ENCODE results near the gene INTS11.
A peak's percentile ranks its signal among the peaks of the same experiment; 100 is the strongest.

Gene INTS11

GRCh38 chr1:1367315-1367714 is 42.9 kb upstream of the INTS11 start:
- Histone ChIP-seq H4K91ac (ENCODE audit: low read depth, low read length) (no peak overlapping the region), H3K23ac (ENCODE audit: low read length) (peak overlapping the region; percentile 8), H3K9me3 (ENCODE audit: insufficient read depth, low read depth, low read length) (peaks cover 10% of the 10 kb centered on the region), H3K27ac (ENCODE audit: low read depth, low read length) (no peak overlapping the region), H2BK12ac (ENCODE audit: low read length) (no peak overlapping the region), H3K4ac (ENCODE audit: low read depth, low read length) (no peak overlapping the region), H2BK5ac (ENCODE audit: low read depth, low read length, poor library complexity) (no peak overlapping the region), H2AK5ac (ENCODE audit: low read length) (no peak overlapping the region), H3K79me1 (ENCODE audit: low read length) (no peaks in the 10 kb centered on the region), H2AFZ (ENCODE audit: insufficient read depth, low read length, poor library complexity) (no peak overlapping the region), H4K8ac (ENCODE audit: low read depth, low read length) (no peak overlapping the region), H3K4me3 (ENCODE audit: low read depth, low read length) (no peak overlapping the region), H3K79me2 (ENCODE audit: control insufficient read depth, insufficient read depth, low read length, poor library complexity) (no peaks in the 10 kb centered on the region), H2BK120ac (ENCODE audit: insufficient read depth, low read length, poor library complexity) (no peak overlapping the region), H3K4me1 (ENCODE audit: control insufficient read depth in 1 of 2, insufficient read depth in 2 of 2, low read length in 2 of 2) (no peaks in the 10 kb centered on the region), H3K18ac (ENCODE audit: low read length) (no peak overlapping the region), H3K9ac (ENCODE audit: low read length) (no peak overlapping the region), H3K4me2 (ENCODE audit: low read length) (no peak overlapping the region), H3K14ac (ENCODE audit: low read length) (no peak overlapping the region), H3K27me3 (ENCODE audit: insufficient read depth, low read length) (no peaks in the 10 kb centered on the region), H4K12ac (ENCODE audit: low read depth, low read length) (no peak overlapping the region), H3K36me3 (ENCODE audit: control insufficient read depth in 1 of 2, insufficient read depth in 2 of 2, low read length in 2 of 2) (peaks cover 6% of the 10 kb centered on the region in 2 experiments)
- WGBS (ENCODE audit: extremely low coverage, insufficient coverage, insufficient read length): 100% methylated on average over 5 of the region's 5 CpGs
- DNase-seq: no peak

GRCh38 chr1:1366699-1367066 is 42.2 kb upstream of the INTS11 start:
- H4K12ac ChIP-seq (ENCODE audit: low read depth, low read length): no peak overlapping the region
- H3K4me3 ChIP-seq (ENCODE audit: low read depth, low read length): no peak overlapping the region
- H2BK120ac ChIP-seq (ENCODE audit: insufficient read depth, low read length, poor library complexity): no peak overlapping the region
- no peaks in the 10 kb centered on the region for H3K79me2 ChIP-seq (ENCODE audit: control insufficient read depth, insufficient read depth, low read length, poor library complexity)
- H3K79me1 ChIP-seq (ENCODE audit: low read length): peaks cover 3% of the 10 kb centered on the region
- no peak overlapping the region for H3K4me2 ChIP-seq (ENCODE audit: low read length)
- DNase-seq: no peak
- no peak overlapping the region for H3K9ac ChIP-seq (ENCODE audit: low read length)
- no peak overlapping the region for H2BK12ac ChIP-seq (ENCODE audit: low read length)
- peaks cover 10% of the 10 kb centered on the region for H3K9me3 ChIP-seq (ENCODE audit: insufficient read depth, low read depth, low read length)
- no peak overlapping the region for H2BK5ac ChIP-seq (ENCODE audit: low read depth, low read length, poor library complexity)
- WGBS (ENCODE audit: extremely low coverage, insufficient coverage, insufficient read length): 100% methylated on average over 3 of the region's 3 CpGs
- no peak overlapping the region for H2AK5ac ChIP-seq (ENCODE audit: low read length)
- peaks cover 3 to 4% of the 10 kb centered on the region in 2 experiments for H3K36me3 ChIP-seq (ENCODE audit: control insufficient read depth in 1 of 2, insufficient read depth in 2 of 2, low read length in 2 of 2)
- H3K27ac ChIP-seq (ENCODE audit: low read depth, low read length): no peak overlapping the region
- no peak overlapping the region for H4K8ac ChIP-seq (ENCODE audit: low read depth, low read length)
- no peak overlapping the region for H3K14ac ChIP-seq (ENCODE audit: low read length)
- no peak overlapping the region for H3K23ac ChIP-seq (ENCODE audit: low read length)
- no peak overlapping the region for H3K18ac ChIP-seq (ENCODE audit: low read length)
- H3K27me3 ChIP-seq (ENCODE audit: insufficient read depth, low read length): no peaks in the 10 kb centered on the region
- no peak overlapping the region for H2AFZ ChIP-seq (ENCODE audit: insufficient read depth, low read length, poor library complexity)
- H4K91ac ChIP-seq (ENCODE audit: low read depth, low read length): no peak overlapping the region
- H3K4ac ChIP-seq (ENCODE audit: low read depth, low read length): no peak overlapping the region
- H3K4me1 ChIP-seq (ENCODE audit: control insufficient read depth in 1 of 2, insufficient read depth in 2 of 2, low read length in 2 of 2): peaks cover 0 to 2% of the 10 kb centered on the region in 2 experiments

- Histone ChIP-seq H3K9me3 (ENCODE audit: insufficient read depth, low read depth, low read length) (peaks cover 10% of the 10 kb centered on the region), H2BK120ac (ENCODE audit: insufficient read depth, low read length, poor library complexity) (no peak overlapping the region), H3K4me1 (ENCODE audit: control insufficient read depth in 1 of 2, insufficient read depth in 2 of 2, low read length in 2 of 2) (peaks cover 5 to 8% of the 10 kb centered on the region in 2 experiments), H3K18ac (ENCODE audit: low read length) (no peak overlapping the region), H3K4me3 (ENCODE audit: low read depth, low read length) (no peak overlapping the region), H2AFZ (ENCODE audit: insufficient read depth, low read length, poor library complexity) (no peak overlapping the region), H4K12ac (ENCODE audit: low read depth, low read length) (no peak overlapping the region), H3K79me2 (ENCODE audit: control insufficient read depth, insufficient read depth, low read length, poor library complexity) (peaks cover under 1% of the 10 kb centered on the region), H3K23ac (ENCODE audit: low read length) (peak overlapping the region; percentile 58), H4K91ac (ENCODE audit: low read depth, low read length) (no peak overlapping the region), H2BK5ac (ENCODE audit: low read depth, low read length, poor library complexity) (no peak overlapping the region), H4K8ac (ENCODE audit: low read depth, low read length) (no peak overlapping the region), H3K14ac (ENCODE audit: low read length) (no peak overlapping the region), H3K4ac (ENCODE audit: low read depth, low read length) (no peak overlapping the region), H3K4me2 (ENCODE audit: low read length) (no peak overlapping the region), H3K36me3 (ENCODE audit: control insufficient read depth in 1 of 2, insufficient read depth in 2 of 2, low read length in 2 of 2) (no peaks in the 10 kb centered on the region), H3K27ac (ENCODE audit: low read depth, low read length) (no peak overlapping the region), H3K9ac (ENCODE audit: low read length) (no peak overlapping the region), H3K27me3 (ENCODE audit: insufficient read depth, low read length) (no peaks in the 10 kb centered on the region), H3K79me1 (ENCODE audit: low read length) (peaks cover 9% of the 10 kb centered on the region), H2AK5ac (ENCODE audit: low read length) (no peak overlapping the region), H2BK12ac (ENCODE audit: low read length) (no peak overlapping the region)
- DNase-seq: no peak
- WGBS (ENCODE audit: extremely low coverage, insufficient coverage, insufficient read length): 100% methylated on average over 10 of the region's 10 CpGs
Observed at GRCh38 chr1:1365875-1366698, 41.6 kb upstream of the INTS11 start.

- Histone ChIP-seq H2BK120ac (ENCODE audit: insufficient read depth, low read length, poor library complexity) (no peak overlapping the region), H3K14ac (ENCODE audit: low read length) (no peak overlapping the region), H2AK5ac (ENCODE audit: low read length) (no peak overlapping the region), H3K79me2 (ENCODE audit: control insufficient read depth, insufficient read depth, low read length, poor library complexity) (peaks cover 10% of the 10 kb centered on the region), H3K27me3 (ENCODE audit: insufficient read depth, low read length) (no peaks in the 10 kb centered on the region), H4K8ac (ENCODE audit: low read depth, low read length) (no peak overlapping the region), H3K36me3 (ENCODE audit: control insufficient read depth in 1 of 2, insufficient read depth in 2 of 2, low read length in 2 of 2) (no peaks in the 10 kb centered on the region), H3K79me1 (ENCODE audit: low read length) (peaks cover 25% of the 10 kb centered on the region), H3K9me3 (ENCODE audit: insufficient read depth, low read depth, low read length) (peaks cover 10% of the 10 kb centered on the region), H2BK5ac (ENCODE audit: low read depth, low read length, poor library complexity) (no peak overlapping the region), H3K18ac (ENCODE audit: low read length) (no peak overlapping the region), H3K27ac (ENCODE audit: low read depth, low read length) (no peak overlapping the region), H2BK12ac (ENCODE audit: low read length) (no peak overlapping the region), H3K4me2 (ENCODE audit: low read length) (no peak overlapping the region), H3K23ac (ENCODE audit: low read length) (no peak overlapping the region), H3K4me3 (ENCODE audit: low read depth, low read length) (no peak overlapping the region), H3K4ac (ENCODE audit: low read depth, low read length) (no peak overlapping the region), H3K9ac (ENCODE audit: low read length) (no peak overlapping the region), H4K91ac (ENCODE audit: low read depth, low read length) (no peak overlapping the region), H4K12ac (ENCODE audit: low read depth, low read length) (no peak overlapping the region), H3K4me1 (ENCODE audit: control insufficient read depth in 1 of 2, insufficient read depth in 2 of 2, low read length in 2 of 2) (peaks cover 17 to 21% of the 10 kb centered on the region in 2 experiments), H2AFZ (ENCODE audit: insufficient read depth, low read length, poor library complexity) (no peak overlapping the region)
- peak; percentile 90 to 92 for DNase-seq
- WGBS (ENCODE audit: extremely low coverage, insufficient coverage, insufficient read length): no CpG with 5 or more reads among the region's 14 CpGs
Observed at GRCh38 chr1:1364266-1364665, 39.8 kb upstream of the INTS11 start.
